Inferior parietal cortex (tissue), 1 donor: ENCODE results near the gene NCAPD2.
"Not testable (repeated sequence)": the region's sequence is repeated elsewhere in the genome, so short reads cannot be mapped to it uniquely, and the experiment has no call there.

Experiments
- DNase-seq: peaks from one replicate; pipeline ENCODE4 v3.0.0-alpha.2; 2016; ENCODE audit errors: extremely low spot score

The NCAPD2 gene

DNA sequence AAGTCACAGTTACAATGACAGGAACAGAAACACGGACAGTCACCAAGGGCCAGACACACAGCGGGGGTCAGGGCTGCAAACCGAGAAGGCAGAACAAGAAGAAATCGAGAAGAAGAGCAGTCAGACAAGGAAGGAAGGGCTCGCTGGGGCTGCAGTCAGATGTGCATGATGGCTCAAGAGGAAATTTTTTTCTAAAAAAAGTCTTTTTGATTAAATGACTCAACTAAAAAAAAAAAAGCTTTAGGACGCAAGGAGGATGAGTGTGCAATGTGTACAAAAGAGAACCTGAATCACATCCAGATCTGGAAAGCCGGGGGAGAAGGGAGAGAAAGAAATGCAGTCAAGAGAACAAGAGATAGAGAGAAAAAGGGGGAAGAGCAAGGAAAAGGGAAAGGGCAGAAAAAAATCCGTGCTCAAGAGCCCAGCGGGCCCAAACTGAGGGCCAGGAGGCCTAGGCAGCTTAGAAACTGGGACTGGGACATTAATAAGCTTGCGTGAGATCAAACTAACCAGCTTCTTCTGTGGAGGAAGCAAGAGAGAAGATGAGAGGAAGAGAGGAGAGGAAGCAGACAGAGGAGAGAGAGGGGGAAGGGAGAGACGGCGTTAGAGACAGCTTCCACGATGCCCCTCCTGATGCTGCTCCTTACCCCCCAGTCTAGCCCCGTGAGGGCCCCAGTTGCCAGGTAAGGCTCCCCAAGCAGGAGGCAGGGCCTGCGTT lies 55.2 kb downstream of the NCAPD2 start:
- no peak for DNase-seq

- no peak for DNase-seq
These were observed 55.8 kb downstream of the NCAPD2 start for GRCh38 chr12:6549684-6550151.

DNA sequence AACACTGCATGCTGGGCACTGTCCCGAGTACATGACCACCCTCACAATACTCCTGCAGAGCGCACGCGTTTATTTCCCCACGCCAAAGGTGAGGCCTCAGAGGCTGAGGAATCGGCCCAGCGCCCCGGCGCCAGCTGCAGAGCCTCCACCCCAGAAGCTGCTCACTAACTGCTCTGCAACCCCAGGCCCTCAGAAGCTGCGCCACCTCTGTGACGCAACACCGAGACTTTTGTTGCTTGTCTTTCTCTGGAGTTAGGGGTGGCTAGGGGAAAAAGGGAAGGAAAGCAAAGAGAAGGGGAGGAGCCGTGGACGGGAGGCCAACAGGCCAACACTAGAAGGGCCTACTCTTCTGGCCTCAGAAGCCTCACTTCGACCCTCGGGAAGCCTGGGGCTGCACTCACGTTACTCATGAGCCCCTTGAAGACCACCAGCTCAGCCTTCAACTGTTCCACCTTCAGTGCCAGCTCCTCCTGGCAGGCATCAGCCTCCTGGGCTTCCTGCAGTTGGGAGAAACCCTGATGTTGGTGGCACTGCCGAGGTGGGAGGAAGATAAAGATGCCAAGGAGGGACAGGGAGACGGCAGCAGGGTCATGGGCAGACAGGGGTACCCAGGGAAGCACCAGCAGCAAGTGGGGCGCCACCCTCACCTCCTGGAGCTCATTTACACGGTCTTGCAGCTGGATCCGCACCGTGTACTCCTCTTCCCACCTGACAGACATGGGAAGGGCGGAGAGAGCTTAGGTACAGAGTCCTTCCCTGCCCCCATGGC lies 56.6 kb downstream of the NCAPD2 start:
- no peak for DNase-seq

GRCh38 chr12:6551063-6551461 lies 57.2 kb downstream of the NCAPD2 start:
- DNase-seq: no peak

DNA sequence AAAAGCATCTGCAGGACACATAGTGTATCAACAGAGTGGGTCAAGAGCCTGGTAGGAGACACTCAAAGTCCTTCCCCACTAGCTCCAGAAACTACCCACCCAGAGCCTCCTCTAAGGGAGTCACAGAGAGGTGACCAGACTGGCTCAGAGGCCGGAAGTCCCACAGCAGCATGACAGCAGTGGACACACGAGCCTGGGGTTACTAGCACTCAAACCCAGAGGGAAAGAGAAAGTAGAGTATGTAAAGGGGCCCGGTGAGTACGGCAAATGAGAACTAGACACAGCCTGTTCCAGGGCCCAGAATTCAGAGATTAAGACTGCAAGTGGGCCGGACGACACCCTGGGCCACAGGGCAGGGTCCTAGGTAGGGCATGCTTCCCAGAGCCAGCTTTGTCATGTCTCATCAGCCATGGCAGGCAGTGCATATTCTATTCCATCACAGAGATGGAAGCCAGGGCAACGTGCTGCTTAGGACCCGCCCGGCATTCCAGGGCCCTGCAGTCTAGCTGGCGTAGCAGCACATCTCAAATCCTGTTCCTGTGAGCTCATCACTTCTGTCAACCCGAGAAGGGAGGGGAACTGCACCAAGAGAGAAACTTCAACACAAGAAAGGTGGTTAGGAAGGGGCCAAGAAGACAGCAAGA lies 57.7 kb downstream of the NCAPD2 start:
- DNase-seq: no peak

DNA sequence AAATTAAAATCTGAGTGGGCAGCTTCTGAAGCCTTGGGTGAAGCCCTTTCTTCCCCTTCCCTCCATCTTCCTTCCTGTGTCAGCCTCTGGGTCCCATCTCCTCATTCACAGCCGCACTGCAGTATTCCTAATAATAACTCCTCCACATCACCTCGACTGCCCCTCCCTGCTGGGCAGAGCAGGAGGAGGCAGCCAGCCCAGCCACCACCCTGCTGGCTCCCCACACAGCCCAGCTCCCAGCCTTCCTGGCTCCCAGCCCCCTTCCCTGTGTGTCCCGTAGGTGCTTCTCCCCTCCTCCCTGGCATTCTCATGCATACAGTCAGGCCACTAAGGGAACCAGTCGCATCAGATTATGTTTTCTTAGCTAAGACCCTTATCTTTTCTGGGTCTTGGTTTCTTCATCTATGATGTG lies 58.2 kb downstream of the NCAPD2 start:
- DNase-seq: no peak

- DNase-seq: no peak
These were observed 59.4 kb downstream of the NCAPD2 start for GRCh38 chr12:6553051-6553868.

GRCh38 chr12:6554168-6555017 lies 60.5 kb downstream of the NCAPD2 start:
- DNase-seq: no peak

DNA sequence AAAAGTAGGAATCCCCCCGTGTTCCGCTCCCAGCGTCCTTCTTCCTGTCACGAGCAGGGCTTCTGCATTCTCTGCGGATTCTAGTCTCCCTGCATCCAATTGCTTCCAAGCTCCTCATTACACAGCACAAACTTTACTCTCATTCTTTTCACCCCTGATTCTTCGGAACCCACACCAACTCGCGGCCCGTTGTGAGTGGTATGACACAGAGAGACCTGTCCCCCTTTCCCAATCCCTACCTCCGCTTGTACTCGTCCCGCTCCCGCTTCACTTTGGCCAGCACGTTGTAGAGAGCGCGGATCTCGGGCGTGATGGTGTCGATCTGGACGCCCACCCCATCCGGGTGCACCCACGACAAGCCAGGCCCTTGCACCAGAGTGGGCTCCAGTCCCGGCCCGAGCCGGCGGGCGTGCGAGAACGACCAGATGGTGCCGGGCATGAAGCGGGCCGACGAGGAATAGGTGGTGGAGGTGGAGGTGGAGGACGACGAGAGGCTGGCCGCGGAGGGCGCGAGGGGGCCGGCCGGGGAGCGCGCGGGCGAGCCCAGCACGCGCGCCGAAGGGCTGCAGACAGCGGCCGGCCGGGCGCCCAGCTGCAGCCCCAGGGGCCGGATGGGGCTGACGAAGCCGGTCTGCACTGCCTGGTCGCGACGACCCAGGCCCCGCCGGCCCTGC lies 61.3 kb downstream of the NCAPD2 start:
- DNase-seq: no peak

DNA sequence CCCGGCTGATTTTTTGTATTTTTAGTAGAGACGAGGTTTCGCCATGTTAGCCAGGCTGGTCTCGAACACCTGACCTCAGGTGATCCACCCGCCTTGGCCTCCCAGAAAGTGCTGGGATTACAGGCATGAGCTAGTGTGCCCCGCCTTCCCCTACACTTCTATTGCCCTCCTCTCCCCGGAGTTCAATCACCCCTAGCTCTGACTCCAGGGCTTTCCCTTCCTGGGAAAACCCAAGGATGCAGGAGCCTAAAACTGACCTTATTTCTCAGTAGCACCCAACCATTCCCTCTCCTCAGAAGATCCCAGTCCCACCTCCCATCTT lies 62.6 kb downstream of the NCAPD2 start:
- DNase-seq: not testable (repeated sequence)

DNA sequence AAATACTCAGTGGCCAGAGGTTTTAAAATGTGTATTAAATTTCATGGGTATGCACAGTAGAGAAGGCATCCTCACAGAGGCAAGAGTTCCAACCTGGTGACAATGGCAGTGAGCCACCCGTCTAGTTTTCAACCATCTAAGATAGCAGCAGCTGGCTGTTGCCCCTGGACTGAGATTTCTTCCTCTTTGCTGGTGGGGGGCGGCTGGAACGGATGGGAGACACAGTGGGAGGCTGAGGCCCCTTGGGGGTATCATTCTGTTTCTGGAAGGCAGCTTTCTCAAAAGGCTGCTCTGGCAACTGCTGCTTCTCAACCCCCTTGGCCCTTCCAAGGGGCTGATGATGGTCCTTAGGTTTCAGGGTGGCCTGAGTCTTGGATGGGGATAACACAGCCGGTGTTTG lies 63.0 kb downstream of the NCAPD2 start:
- DNase-seq: no peak

GRCh38 chr12:6558014-6558760 lies 64.3 kb downstream of the NCAPD2 start:
- not testable (repeated sequence) for DNase-seq

DNA sequence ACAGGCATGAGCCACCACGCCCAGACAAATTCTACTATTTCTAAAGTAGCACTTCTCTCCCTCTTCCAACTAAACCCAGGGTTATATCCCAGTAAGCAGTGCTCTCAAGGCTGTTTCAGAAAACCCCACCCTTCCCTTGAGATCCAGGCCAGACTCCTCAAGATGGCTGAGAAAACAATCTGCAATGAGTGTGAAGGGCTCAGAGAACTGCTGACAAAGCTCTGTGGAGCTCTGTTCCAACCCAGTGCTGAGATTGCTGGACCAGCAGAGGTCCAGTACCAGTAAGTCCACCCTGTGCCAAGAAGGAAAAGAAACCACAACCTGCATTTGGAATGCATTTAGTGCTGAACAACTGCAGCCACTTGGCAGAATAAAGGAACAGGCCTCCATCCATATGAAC lies 65.6 kb downstream of the NCAPD2 start:
- no peak for DNase-seq

- no peak for DNase-seq
These were observed 66.8 kb downstream of the NCAPD2 start for GRCh38 chr12:6560501-6561205.

GRCh38 chr12:6562881-6563280 lies 69.0 kb downstream of the NCAPD2 start:
- no peak for DNase-seq

- DNase-seq: peak; percentile 57
These were observed 69.6 kb downstream of the NCAPD2 start for GRCh38 chr12:6563448-6564050.

DNA sequence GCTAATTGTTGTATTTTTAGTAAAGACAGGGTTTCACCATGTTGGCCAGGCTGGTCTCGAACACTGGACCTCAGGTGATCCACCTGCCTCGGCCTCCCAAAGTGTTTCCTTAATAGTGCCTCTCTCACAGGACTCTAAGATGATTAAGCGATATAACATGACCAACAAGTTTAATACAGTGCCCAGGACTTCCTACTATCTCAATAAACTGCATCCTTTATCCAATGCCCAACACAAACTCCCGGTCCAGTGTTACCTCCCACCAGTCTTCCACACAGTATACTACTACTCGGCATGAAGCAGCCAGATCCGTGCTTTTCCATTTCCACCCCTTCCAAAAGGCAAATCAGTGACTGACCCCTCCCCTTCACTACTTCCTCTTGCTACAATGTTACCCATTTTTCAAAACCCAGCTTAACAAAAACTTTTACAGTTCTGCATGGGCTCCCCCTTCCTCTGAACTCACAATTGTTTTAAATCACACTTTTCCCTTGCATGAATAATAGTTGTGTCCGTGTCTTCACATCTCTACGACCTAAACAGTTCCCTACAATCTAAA lies 73.3 kb downstream of the NCAPD2 start:
- no peak for DNase-seq

DNA sequence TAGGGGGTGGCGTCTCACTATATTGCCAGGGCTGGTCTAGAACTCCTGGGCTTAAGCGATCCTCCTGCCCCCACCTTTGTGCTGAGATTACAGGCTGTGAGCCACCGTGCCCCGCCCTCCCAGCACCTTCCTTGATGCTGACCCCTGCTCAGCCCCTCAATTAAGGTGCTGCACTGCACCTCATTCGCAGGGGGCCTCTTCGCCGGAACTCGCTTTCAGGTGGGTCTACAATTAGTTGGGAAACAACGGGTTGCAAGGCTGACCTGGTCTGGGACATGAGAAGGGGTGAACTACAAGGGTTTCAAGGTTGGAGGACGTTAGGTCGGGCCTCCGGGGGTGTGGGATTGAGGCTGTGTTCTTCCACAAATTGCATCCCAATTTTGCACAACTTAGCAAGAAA lies 75.4 kb downstream of the NCAPD2 start:
- DNase-seq: no peak
